ENCODE data around the gene ITPR1. TPM values are rescaled to one million over a fixed set of nuclear protein-coding genes. Genes with fewer than 3 reads are reported as not detected.

ITPR1 gene
- total and polyA plus RNA-seq, 2 experiments from 2014 or later = 6.8 to 21.0 TPM

GRCh38 chr3:4882548-4882947 lies 389.4 kb downstream of the ITPR1 start:
- no peak overlapping the region for H3K27ac Mint-ChIP-seq
- H2AFZ ChIP-seq = no peak overlapping the region
- no peaks in the 10 kb centered on the region for H3K9me2 ChIP-seq (ENCODE audit: insufficient read depth)
- H3K4me3 ChIP-seq = no peak overlapping the region
- H3K27ac ChIP-seq (ENCODE audit: low read depth) = no peak overlapping the region
- H3K4me1 Mint-ChIP-seq = no peaks in the 10 kb centered on the region; the same call in 2 of the 3 replicates
- H3K79me2 ChIP-seq (replicated peaks; ENCODE audit: insufficient read depth) = no peaks in the 10 kb centered on the region
- no peak overlapping the region for H3K4me2 ChIP-seq
- H3K4me3 Mint-ChIP-seq = no peak overlapping the region
- DNase-seq (ENCODE audit: low spot score) (no peak), ATAC-seq (no peak)
- H3K36me3 ChIP-seq (ENCODE audit: insufficient read depth) = no peaks in the 10 kb centered on the region
- no peaks in the 10 kb centered on the region for H3K36me3 Mint-ChIP-seq (ENCODE audit: low read depth)
- H4K20me1 ChIP-seq (replicated peaks; ENCODE audit: insufficient read depth) = no peaks in the 10 kb centered on the region
- H3K27me3 ChIP-seq (ENCODE audit: insufficient read depth) = no peaks in the 10 kb centered on the region
- H3K27me3 Mint-ChIP-seq (ENCODE audit: insufficient read depth, low read depth, poor library complexity) = peaks cover 3% of the 10 kb centered on the region
- no peak for TF ChIP-seq EZH2phosphoT487 (IDR thresholded peaks at IDR 0.05; ENCODE audit: unreplicated experiment)
- no peaks in the 10 kb centered on the region for H3F3A ChIP-seq (replicated peaks; ENCODE audit: low read depth)
- no peaks in the 10 kb centered on the region for H3K9me3 Mint-ChIP-seq
- 0 out of 2 replicates have a peak, but pooled peaks cover 4% of the 10 kb centered on the region for H3K4me1 ChIP-seq (ENCODE audit: insufficient read depth)

- TF ChIP-seq ZNF114 (CRISPR knock-in tag; IDR thresholded peaks at IDR 0.05) = no peak
- no peak for TF ChIP-seq CREB1 (CRISPR knock-in tag; IDR thresholded peaks at IDR 0.05; ENCODE audit: low read depth)
- TF ChIP-seq STAT1 (IDR thresholded peaks at IDR 0.05; ENCODE audit: unreplicated experiment) = no peak
- no peak for TF ChIP-seq EZH2 (IDR thresholded peaks at IDR 0.05; ENCODE audit: low read depth, unreplicated experiment)
- TF ChIP-seq ZNF331 (CRISPR knock-in tag; IDR thresholded peaks at IDR 0.05; ENCODE audit: low read depth) = no peak
- no peak for TF ChIP-seq NANOG (IDR thresholded peaks at IDR 0.05; ENCODE audit: borderline replicate concordance)
- no peak for TF ChIP-seq REST (IDR thresholded peaks at IDR 0.05; ENCODE audit: unreplicated experiment)
- TF ChIP-seq CTCF (conservative IDR thresholded peaks at IDR 0.05; ENCODE audit: low read depth in 2 of 2) = no peak
- no peak for TF ChIP-seq ZNF462 (CRISPR knock-in tag; IDR thresholded peaks at IDR 0.05)
These were observed 389.9 kb downstream of the ITPR1 start for GRCh38 chr3:4883011-4883410.

More at GRCh38 chr3:4883011-4883410, 389.9 kb downstream of the ITPR1 start:
- Mint-ChIP-seq H3K4me3 (no peak overlapping the region), H3K9me3 (no peaks in the 10 kb centered on the region), H3K27ac (no peak overlapping the region), H3K4me1 (no peaks in the 10 kb centered on the region; the same call in 2 of the 3 replicates), H3K27me3 (ENCODE audit: insufficient read depth, low read depth, poor library complexity) (peaks cover 3% of the 10 kb centered on the region), H3K36me3 (ENCODE audit: low read depth) (no peaks in the 10 kb centered on the region)
- Histone ChIP-seq H3K9me2 (ENCODE audit: insufficient read depth) (no peaks in the 10 kb centered on the region), H3K4me1 (ENCODE audit: insufficient read depth) (0 out of 2 replicates have a peak, but pooled peaks cover 4% of the 10 kb centered on the region), H3K79me2 (replicated peaks; ENCODE audit: insufficient read depth) (no peaks in the 10 kb centered on the region), H3K4me3 (no peak overlapping the region), H2AFZ (no peak overlapping the region), H3K36me3 (ENCODE audit: insufficient read depth) (no peaks in the 10 kb centered on the region), H3K4me2 (no peak overlapping the region), H4K20me1 (replicated peaks; ENCODE audit: insufficient read depth) (no peaks in the 10 kb centered on the region), H3F3A (replicated peaks; ENCODE audit: low read depth) (no peaks in the 10 kb centered on the region), H3K27ac (ENCODE audit: low read depth) (no peak overlapping the region), H3K27me3 (ENCODE audit: insufficient read depth) (no peaks in the 10 kb centered on the region)
- ATAC-seq (no peak), DNase-seq (ENCODE audit: low spot score) (no peak)

Data from GM23338 (cell line).